ENCODE measurements around the gene MANBA. TPM values are rescaled to one million over a fixed set of nuclear protein-coding genes. Genes with fewer than 3 reads are reported as not detected.

MANBA gene
- total RNA-seq, 2 experiments from 2014 or later: 10.2 to 10.7 TPM

DNA sequence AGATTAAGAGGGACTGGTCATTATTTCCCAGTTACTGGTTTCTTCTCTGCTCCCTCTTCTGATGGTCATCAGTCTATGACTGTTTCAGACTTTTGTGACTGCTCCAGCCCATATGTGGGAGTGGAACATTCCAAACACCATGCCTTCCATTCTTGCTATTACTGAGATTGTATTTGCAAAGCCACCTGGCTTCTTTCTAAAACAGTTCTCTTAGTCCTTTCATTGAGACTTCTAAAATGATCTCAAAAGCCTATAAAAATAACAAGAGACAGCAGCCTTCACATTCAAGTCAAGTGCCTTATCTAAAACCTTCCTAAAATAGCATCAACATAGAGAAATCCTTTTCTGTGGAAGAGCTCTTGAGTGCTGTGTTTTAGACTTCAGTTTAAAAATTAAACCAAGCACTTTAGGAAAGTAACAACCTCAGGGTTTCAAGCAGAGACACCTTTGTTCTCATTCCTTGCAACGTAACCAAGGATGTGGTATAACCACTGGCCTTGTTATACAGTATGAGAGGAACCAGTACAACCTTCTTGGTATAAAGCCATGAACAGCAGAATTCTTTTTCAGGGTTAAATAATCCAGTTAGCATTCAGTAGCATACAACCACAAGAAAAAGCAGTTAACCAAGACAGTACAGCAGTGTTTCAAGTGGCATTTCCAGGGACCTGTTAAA, 162.5 kb downstream of the MANBA start:
- Mint-ChIP-seq H3K36me3 (peaks cover 76% of the 10 kb centered on the region), H3K4me1 (ENCODE audit: low read depth) (peaks cover 68% of the 10 kb centered on the region), H3K27me3 (no peaks in the 10 kb centered on the region), H3K4me3 (peak overlapping the region; percentile 20), H3K27ac (peak overlapping the region; percentile 89), H3K9me3 (no peaks in the 10 kb centered on the region)
- ChIA-PET CTCF (interaction anchor here (1.0 to 1.9 kb wide), 2 partner anchors 14 to 27 kb away, joined by 3 to 6 read pairs; no protein-coding TSS in a partner anchor), POLR2A (no interaction called here)
- intact Hi-C loops (cut with micrococcal nuclease): loop anchor here (1.0 to 2.0 kb wide), 3 partner anchors 12 to 35 kb away; no protein-coding TSS in a partner anchor
- no peak for DNase-seq

DNA sequence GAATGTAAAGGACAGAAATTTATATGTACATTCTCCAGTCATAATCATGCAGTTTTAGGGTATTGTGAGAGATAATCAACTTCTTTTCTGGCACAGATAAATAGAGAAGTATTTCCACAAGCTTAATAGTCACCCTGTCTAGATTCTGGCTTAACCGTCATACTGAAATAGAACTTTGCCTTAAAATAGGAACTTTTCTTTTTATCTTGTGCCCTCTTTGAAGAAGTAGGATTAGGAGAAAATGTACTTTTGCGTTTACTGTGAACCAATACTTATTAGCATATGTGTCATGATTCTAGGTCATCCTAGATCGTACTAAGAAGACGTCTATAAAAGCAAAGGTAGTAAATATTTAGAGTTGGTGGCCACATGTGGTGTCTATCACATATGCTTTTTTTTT, 164.2 kb downstream of the MANBA start:
- H3K27me3 Mint-ChIP-seq: no peaks in the 10 kb centered on the region
- H3K4me1 Mint-ChIP-seq (ENCODE audit: low read depth): peaks cover 83% of the 10 kb centered on the region
- intact Hi-C loops (cut with micrococcal nuclease): no loop called here
- no peaks in the 10 kb centered on the region for H3K9me3 Mint-ChIP-seq
- H3K4me3 Mint-ChIP-seq: no peak overlapping the region
- CTCF ChIA-PET: interaction anchor here (1.9 kb wide), 2 partner anchors 14 to 29 kb away, joined by 4 to 6 read pairs; no protein-coding TSS in a partner anchor
- no peak for DNase-seq
- H3K27ac Mint-ChIP-seq: no peak overlapping the region
- H3K36me3 Mint-ChIP-seq: peaks cover 83% of the 10 kb centered on the region
- POLR2A ChIA-PET: no interaction called here

DNA sequence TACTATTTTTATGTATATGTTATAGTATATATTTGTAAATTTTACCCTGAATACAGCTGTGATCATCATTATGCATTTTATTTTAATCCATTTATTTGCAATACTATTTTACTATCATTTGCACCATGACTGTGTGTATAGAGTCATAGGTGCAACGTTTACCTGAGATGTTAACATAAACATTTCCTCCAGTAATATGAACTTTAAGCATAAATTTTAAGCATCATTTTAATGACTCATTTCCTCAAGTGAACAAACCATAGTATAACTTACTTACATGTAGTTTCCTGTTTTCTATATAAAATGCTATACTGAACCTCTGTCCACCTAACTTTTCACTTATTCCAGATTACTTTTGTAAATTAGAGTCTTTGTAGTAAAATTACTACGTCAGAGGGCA, 166.8 kb downstream of the MANBA start:
- Mint-ChIP-seq H3K4me3 (no peak overlapping the region), H3K36me3 (peaks cover 87% of the 10 kb centered on the region), H3K27ac (peak overlapping the region; percentile 53), H3K4me1 (ENCODE audit: low read depth) (peaks cover 89% of the 10 kb centered on the region), H3K9me3 (no peaks in the 10 kb centered on the region), H3K27me3 (no peaks in the 10 kb centered on the region)
- intact Hi-C loops (cut with micrococcal nuclease): no loop called here
- no peak for DNase-seq
- POLR2A ChIA-PET: no interaction called here
- CTCF ChIA-PET: no interaction called here

DNA sequence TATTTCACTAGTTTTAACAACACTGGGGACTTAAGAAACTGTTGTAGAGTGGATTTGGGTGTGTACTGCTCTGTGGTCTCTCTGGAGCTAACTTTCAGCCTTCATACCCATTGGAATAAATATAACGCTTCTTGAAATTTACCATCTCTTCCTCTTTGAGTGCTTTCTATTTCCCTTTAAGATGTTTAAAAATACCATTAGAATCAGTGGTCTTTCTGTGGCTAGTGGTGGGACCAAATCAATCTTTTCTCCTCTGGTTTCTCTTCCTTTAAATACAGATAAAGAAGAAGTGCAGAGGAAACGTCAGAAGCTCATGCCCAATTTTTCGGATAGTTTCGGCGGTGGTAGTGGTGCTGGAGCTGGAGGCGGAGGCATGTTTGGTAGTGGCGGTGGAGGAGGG, 167.6 kb downstream of the MANBA start:
- Mint-ChIP-seq H3K4me3 (no peak overlapping the region), H3K27ac (peak overlapping the region; percentile 65), H3K36me3 (peaks cover 86% of the 10 kb centered on the region), H3K4me1 (ENCODE audit: low read depth) (peaks cover 88% of the 10 kb centered on the region), H3K27me3 (no peaks in the 10 kb centered on the region), H3K9me3 (no peaks in the 10 kb centered on the region)
- intact Hi-C loops (cut with micrococcal nuclease): no loop called here
- DNase-seq: no peak
- ChIA-PET POLR2A (no interaction called here), CTCF (no interaction called here)

DNA sequence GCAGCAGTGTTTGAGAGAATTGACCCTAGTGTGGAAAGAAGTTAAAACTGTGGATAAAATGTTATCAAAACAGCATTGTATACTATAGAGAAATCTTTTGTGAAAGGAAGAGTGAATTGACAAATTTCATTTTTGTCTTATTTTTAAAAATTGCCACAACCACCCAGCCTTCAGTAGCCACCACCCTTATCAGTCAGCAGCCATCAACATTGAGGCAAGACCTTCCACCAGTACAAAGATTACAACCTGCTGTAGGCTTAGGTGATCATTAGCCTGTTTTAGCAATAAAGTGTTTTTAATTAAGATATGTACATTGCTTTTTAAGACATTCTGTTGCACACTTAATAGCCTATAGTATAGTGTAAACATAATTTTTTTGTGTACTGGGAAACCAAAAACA, 168.5 kb downstream of the MANBA start:
- Mint-ChIP-seq H3K4me3 (no peak overlapping the region), H3K4me1 (ENCODE audit: low read depth) (peaks cover 88% of the 10 kb centered on the region), H3K36me3 (peaks cover 85% of the 10 kb centered on the region), H3K27ac (no peak overlapping the region), H3K9me3 (no peaks in the 10 kb centered on the region), H3K27me3 (no peaks in the 10 kb centered on the region)
- intact Hi-C loops (cut with micrococcal nuclease): no loop called here
- ChIA-PET CTCF (no interaction called here), POLR2A (no interaction called here)
- no peak for DNase-seq

DNA sequence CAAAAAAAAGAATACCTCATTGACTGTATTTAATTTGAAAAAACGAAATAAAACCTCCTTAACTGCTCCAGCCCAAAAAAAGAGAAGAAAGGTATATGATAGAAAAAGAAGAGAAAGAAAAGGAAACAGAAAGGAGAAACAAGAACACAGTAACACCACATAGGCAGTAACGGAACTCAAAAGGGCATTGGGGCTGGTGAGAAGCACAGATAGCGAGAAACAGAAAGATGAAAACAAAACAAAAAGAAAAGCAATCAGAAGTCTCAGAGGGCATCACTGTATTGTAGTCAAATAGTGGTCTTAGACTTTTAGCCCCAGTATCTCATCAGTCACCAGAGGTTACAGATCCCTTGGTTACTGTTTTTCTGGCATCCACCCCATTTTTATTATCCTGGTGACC, 171.0 kb downstream of the MANBA start:
- Mint-ChIP-seq H3K27me3 (no peaks in the 10 kb centered on the region), H3K36me3 (peaks cover 82% of the 10 kb centered on the region), H3K4me3 (no peak overlapping the region), H3K9me3 (no peaks in the 10 kb centered on the region), H3K4me1 (ENCODE audit: low read depth) (peaks cover 94% of the 10 kb centered on the region), H3K27ac (no peak overlapping the region)
- no peak for DNase-seq
- CTCF ChIA-PET: no interaction called here
- POLR2A ChIA-PET: no interaction called here
- intact Hi-C loops (cut with micrococcal nuclease): loop anchor here (5.0 kb wide), 1 partner anchor 37 kb away; no protein-coding TSS in a partner anchor

DNA sequence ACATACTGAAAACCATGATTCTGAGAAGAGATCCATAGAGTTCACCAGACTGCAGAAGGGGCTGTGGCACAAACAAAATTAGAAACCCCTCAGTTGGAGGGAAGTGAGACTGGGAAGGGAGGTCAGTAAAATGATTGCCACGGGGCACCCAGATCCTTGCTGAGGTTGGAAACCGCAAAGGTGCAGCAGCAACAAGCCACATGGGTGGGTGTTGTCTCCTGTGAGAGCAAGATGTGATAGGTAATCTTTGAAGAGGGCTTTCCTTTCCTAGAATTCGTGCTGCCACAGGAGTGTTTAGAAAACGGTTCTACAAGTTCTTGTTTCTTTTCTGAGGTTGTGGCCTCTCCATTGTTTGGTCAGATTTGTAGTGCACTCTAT, 174.1 kb downstream of the MANBA start:
- intact Hi-C loops (cut with micrococcal nuclease): loop anchor here (1.0 to 5.0 kb wide), 5 partner anchors 12 to 52 kb away; no protein-coding TSS in a partner anchor
- H3K36me3 Mint-ChIP-seq: peaks cover 81% of the 10 kb centered on the region
- no peaks in the 10 kb centered on the region for H3K27me3 Mint-ChIP-seq
- peak; percentile 60 for DNase-seq
- CTCF ChIA-PET: interaction anchor here (0.9 kb wide), 1 partner anchor 13 kb away, joined by 3 read pairs; no protein-coding TSS in a partner anchor
- POLR2A ChIA-PET: interaction anchor here (3.0 kb wide), 1 partner anchor 27 kb away, joined by 10 read pairs; no protein-coding TSS in a partner anchor
- H3K4me1 Mint-ChIP-seq (ENCODE audit: low read depth): peaks cover 84% of the 10 kb centered on the region
- peak overlapping the region; percentile 83 for H3K27ac Mint-ChIP-seq
- no peak overlapping the region for H3K4me3 Mint-ChIP-seq
- H3K9me3 Mint-ChIP-seq: no peaks in the 10 kb centered on the region

DNA sequence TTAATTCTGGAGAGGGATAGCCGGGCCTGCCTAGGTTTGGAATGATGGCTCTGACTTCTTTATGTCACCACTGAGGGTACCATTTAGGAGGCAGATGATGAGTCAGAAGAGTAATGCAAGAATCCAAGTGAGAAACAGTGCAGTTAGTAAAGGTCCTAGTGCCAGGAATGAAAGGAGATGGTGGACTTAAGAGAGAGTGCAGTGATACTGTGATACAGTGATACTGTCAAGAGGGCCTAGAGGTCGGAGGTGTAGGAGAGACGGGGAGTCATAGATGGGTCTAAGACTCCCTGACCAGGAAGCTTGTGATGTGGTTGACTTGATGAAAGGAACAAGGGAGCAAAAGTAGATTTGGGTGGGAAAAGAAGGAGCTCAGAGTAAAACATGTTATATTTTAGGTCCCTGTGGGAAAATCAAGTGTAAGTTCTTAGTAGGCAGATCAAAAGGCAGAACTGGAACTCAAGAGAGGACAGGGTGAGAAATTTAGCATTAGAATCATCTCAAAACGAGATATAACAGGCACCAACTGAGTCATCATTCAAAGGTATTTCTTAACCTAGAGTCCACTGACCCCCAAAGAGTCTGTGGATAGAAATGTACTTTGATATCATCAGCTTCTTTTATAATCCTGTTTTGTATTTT, 174.6 kb downstream of the MANBA start:
- H3K4me3 Mint-ChIP-seq: peak overlapping the region; percentile 1
- CTCF ChIA-PET: interaction anchor here (0.9 to 1.2 kb wide), 2 partner anchors 13 to 17 kb away, joined by 3 read pairs; no protein-coding TSS in a partner anchor
- H3K4me1 Mint-ChIP-seq (ENCODE audit: low read depth): peaks cover 83% of the 10 kb centered on the region
- intact Hi-C loops (cut with micrococcal nuclease): loop anchor here (1.0 to 5.0 kb wide), 5 partner anchors 12 to 51 kb away; no protein-coding TSS in a partner anchor
- H3K36me3 Mint-ChIP-seq: peaks cover 78% of the 10 kb centered on the region
- no peak for DNase-seq
- no peaks in the 10 kb centered on the region for H3K27me3 Mint-ChIP-seq
- POLR2A ChIA-PET: interaction anchor here (0.6 to 3.0 kb wide), 6 partner anchors 11 to 66 kb away, joined by 3 to 10 read pairs (median 4); no protein-coding TSS in a partner anchor
- peak overlapping the region; percentile 83 for H3K27ac Mint-ChIP-seq
- H3K9me3 Mint-ChIP-seq: no peaks in the 10 kb centered on the region

DNA sequence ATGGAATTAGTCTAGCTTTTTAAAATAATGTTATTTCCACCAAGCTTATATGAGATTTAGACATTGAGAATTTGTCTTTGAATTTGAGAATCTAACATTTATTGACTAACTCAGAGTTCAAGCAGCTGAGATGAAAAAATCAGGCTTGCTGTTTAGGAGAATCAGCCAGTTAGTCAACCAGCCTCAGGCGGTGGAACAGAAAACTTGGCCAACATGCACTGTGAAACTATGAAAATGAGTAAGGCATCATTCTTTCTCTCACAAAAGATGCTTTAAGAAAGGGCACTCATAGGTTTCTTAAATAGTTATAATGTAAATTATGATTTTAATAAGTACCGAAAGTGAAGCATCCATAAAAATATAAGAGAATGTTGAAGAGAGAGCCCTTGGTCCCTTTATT, 175.4 kb downstream of the MANBA start:
- Mint-ChIP-seq H3K4me1 (ENCODE audit: low read depth) (peaks cover 78% of the 10 kb centered on the region), H3K27me3 (no peaks in the 10 kb centered on the region), H3K36me3 (peaks cover 73% of the 10 kb centered on the region), H3K9me3 (no peaks in the 10 kb centered on the region), H3K27ac (peak overlapping the region; percentile 83), H3K4me3 (peak overlapping the region; percentile 1)
- ChIA-PET CTCF (interaction anchor here (1.0 to 1.4 kb wide), 3 partner anchors 17 to 28 kb away, joined by 3 to 6 read pairs (median 4); no protein-coding TSS in a partner anchor), POLR2A (interaction anchor here (0.6 to 3.0 kb wide), 7 partner anchors 10 to 242 kb away, joined by 3 to 10 read pairs (median 4); partner anchors contain the start of gene UBE2D3)
- peak; percentile 63 for DNase-seq
- intact Hi-C loops (cut with micrococcal nuclease): loop anchor here (1.0 to 5.0 kb wide), 2 partner anchors 33 to 85 kb away; no protein-coding TSS in a partner anchor

DNA sequence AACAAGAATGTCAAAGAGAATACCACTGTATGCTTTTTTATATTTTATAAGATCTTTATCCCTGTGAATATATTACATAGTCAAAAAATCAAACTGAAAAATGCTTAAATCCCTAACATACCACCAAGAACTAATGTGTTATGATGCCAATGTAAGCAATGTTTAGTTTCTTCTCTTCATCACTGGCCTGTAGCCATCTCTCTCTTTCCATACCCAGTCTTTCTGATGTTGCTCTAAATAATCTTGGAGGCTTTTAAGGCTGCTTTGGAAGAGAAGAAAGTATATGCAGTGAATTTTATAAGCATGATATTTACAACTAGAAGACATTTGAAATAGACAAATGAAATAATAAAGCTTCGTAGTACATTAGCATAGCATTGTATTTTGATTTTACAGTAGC, 176.7 kb downstream of the MANBA start:
- DNase-seq: no peak
- CTCF ChIA-PET: no interaction called here
- intact Hi-C loops (cut with micrococcal nuclease): no loop called here

More for the DNA sequence above, 176.7 kb downstream of the MANBA start:
- Mint-ChIP-seq H3K4me1 (ENCODE audit: low read depth) (peaks cover 77% of the 10 kb centered on the region), H3K9me3 (no peaks in the 10 kb centered on the region), H3K36me3 (peaks cover 71% of the 10 kb centered on the region), H3K4me3 (no peak overlapping the region), H3K27ac (peak overlapping the region; percentile 42), H3K27me3 (no peaks in the 10 kb centered on the region)
- POLR2A ChIA-PET: interaction anchor here (1.6 kb wide), 1 partner anchor 243 kb away, joined by 3 read pairs; the partner anchor contains the start of gene UBE2D3
